Dedifferentiated amniotic fluid mesenchymal stem cell (primary cell): Measurements from ENCODE around the gene TOGARAM2.

ENCODE experiments used
- DNase-seq: peaks from one replicate; pipeline ENCODE4 v3.0.0-alpha.2; 2016; ENCODE audit errors: extremely low spot score

TOGARAM2 gene

GRCh38 chr2:29017716-29018435 lies 36.8 kb downstream of the TOGARAM2 start:
- DNase-seq: no peak

- DNase-seq: no peak
Measured at GRCh38 chr2:29021886-29022285, 40.8 kb downstream of the TOGARAM2 start.

DNA sequence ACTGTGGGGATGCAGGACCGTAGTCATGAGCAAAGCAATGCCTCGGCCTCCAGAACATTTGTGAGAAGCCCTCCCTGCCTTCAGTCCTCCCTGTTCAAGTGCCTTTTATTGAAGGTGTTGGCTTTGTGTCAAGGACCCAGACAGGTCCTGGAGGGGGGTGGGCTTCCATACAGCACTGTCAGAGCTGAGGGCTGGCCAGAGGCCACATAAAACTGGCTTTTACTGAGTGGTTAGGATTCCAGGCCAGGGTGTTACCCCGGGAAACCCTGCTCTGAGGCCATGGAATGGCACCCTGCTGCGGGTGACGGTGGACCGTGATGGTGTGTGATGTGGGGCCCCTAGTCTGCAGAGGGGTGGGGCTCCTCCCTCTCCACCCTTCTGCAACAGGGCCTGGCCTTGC lies 41.6 kb downstream of the TOGARAM2 start:
- DNase-seq: no peak

DNA sequence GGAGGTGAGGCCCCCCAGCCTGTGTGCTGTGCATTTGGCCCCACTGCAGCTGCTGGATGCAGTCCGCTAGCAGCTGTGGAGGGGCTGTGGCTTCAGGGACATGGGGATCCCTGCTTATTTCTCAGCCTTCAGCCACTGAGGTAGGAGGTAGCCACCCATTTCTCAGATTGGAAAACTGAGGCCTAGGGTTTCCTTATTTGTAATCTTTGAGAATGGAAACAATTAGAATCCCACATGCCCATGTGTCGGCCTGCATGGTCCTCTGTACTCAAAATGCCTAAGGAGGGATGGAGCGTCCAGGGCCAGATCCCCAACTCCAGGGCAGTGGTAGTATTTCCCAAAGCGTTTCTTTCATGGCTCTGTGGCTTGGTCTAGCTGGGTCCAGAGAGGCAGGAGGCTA lies 42.1 kb downstream of the TOGARAM2 start:
- no peak for DNase-seq

DNA sequence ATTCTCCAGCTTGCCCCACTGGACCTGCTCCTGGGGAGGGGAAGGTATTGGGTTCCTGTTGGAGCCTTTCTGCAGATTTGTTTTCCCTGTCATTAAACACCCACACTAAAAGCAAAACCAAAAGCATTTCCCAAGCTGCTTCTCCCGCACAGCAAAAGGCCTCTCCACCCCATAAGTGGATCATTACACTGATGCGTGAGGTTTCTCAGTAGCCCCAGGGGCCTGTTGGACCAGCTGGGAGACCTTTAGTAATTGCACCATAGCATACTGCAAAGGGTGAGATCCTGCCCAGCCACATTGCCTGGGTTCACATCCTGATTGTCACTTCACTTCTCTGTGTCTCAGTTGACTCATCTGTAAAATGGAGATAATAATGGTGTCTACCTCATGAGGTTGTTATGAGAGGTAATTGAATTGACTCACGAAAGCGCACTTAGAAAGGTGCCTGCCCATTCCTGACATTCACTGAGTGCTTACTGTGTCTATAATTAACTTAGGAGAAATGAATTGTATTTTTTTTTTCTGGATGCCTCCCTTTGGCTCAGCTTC lies 43.9 kb downstream of the TOGARAM2 start:
- no peak for DNase-seq

- no peak for DNase-seq
Measured at GRCh38 chr2:29025711-29026110, 44.6 kb downstream of the TOGARAM2 start.

- no peak for DNase-seq
Measured at GRCh38 chr2:29031046-29031445, 49.9 kb downstream of the TOGARAM2 start.

DNA sequence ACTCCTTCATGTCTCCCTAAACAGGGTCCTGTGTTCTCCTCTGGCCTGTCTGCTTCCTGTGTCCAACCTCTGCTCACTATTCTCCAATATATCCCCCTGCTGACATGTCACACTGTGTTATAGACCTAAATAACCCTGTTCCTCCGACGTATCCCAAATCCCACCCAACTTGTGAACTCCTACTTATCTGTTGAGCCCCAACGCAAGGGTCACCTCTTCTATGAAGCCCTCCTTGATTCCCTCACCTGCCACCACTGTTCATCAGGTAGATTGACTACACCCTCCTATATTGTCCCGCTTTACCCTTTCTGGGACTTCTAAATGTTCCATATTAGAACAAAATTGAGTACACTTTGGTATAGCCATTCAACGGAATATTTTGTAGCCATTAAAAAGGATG lies 51.1 kb downstream of the TOGARAM2 start:
- DNase-seq: no peak

DNA sequence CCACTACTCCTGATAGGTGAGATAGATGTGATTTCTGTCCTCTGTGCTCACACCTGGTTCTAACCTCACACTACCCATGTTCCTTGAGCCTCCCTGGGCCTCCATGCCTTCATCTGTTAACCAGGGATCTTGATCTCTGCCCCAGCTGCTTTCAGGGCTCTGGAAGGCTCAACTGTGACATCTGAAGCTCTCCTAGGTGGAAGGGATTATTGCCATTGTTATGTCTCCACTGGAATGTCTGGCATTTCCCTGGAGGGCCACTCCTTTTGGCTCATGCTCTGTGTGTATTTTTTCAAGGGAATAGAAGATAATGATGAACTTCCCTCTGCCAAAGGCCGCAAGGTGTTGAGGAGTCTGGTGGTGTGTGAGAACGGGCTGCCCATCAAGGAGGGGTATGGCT lies 52.1 kb downstream of the TOGARAM2 start:
- no peak for DNase-seq

GRCh38 chr2:29033656-29034055 lies 52.6 kb downstream of the TOGARAM2 start:
- DNase-seq: no peak

GRCh38 chr2:29035016-29035745 lies 54.1 kb downstream of the TOGARAM2 start:
- no peak for DNase-seq

GRCh38 chr2:29039718-29040480 lies 58.8 kb downstream of the TOGARAM2 start:
- no peak for DNase-seq

DNA sequence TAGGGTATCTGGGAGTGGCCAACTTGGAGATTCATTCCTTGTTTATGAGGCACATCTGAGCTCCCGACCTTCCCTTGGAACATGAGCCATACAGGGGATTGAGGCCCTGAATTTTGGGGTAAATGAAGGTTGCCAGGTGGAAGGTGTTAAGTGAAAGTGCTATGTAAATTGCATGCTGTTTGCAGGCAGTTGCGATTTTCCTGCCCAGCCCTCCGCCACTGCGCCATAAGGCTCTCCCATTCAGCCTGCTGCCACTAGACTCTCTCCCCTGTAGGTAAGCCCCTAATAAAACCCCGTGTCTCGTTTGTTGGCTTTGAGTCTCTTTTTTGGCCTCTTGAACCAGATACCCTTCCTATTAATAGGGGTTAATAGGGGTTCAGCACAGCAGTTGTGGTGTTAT lies 59.5 kb downstream of the TOGARAM2 start:
- no peak for DNase-seq

DNA sequence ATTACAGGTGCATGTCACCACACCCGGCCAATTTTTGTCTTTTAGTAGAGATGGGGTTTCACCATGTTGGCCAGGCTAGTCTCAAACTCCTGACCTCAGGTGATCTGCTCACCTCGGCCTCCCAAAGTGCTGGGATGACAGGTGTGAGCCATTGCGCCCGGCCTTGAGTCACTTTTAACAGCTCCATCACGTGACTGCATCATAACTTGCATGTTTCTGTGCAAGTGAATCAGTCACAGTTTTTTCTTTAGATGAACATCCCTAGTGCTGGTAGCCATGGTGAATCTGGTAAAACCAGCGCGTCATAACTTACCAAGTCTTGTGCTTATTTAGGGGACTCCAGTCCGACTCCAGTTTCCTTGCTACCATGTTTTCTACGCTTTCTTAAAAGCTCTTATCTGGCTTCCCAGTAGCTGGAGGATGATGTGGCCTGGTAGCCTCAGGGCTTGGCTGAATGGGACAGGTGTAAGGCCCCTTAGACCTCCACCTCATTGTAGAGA lies 60.1 kb downstream of the TOGARAM2 start:
- DNase-seq: no peak

DNA sequence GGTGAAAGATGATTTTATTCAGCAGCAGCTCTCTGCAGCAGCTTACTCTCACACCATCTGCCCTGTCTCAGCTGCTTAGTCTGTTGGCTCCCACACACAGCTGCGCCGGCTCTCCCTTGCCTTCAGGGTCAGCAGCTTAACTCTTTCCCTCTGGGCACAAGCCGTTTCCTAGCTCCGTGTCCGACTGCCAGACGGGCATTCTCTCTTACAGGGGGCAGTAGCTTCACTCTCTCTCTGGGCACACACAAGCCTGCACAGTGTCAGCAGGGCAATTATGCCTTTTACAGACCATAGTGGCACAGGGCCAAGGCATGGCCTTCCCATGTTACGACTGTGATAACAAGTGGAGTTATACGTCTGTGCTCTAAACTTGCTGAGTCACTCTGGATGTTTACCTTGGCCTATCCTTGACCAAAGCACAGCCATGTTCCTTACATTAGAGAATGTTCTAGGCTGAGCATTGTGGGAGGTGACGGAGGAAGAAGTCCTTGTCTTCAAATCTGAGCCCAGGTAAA lies 61.5 kb downstream of the TOGARAM2 start:
- no peak for DNase-seq

DNA sequence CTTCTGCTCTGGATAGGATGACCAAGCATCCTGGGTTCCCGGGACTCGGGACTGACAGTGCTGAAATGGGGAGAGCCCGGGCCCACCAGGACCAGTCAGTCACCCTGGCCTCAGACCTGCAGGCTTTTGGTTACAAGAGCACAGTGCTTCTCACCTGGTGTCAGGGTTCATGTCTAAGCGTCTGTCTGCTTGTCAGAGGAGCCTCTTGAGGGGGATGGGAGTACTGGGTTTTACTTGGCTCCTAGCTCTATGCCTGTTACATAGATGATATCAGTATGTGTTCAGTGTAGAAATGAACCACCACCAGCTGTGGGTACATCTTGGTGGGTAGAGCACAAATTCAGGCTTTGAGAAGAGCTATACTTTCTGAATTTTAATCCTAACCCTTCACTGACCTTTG lies 63.4 kb downstream of the TOGARAM2 start:
- no peak for DNase-seq

DNA sequence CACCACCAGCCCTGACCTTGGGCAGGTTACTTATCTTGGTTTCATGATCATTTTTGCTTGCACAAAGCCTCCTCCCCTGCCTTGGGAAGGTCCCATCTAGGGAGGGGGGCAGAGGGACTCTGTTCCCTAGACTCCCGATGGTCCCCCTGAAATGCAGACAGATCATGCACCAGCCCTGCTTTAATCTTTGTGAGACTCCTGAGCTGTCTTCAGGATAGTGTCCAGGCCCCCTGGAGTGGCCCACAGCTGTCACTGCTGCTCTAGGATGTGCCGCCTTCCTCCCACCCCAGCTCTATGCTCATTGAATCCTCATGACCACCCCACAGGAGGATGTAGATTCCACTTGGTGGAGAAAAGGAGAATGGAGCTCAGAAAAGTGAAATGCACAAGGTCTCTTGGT lies 65.2 kb downstream of the TOGARAM2 start:
- no peak for DNase-seq

- DNase-seq: no peak
Measured at GRCh38 chr2:29047083-29047845, 66.2 kb downstream of the TOGARAM2 start.

DNA sequence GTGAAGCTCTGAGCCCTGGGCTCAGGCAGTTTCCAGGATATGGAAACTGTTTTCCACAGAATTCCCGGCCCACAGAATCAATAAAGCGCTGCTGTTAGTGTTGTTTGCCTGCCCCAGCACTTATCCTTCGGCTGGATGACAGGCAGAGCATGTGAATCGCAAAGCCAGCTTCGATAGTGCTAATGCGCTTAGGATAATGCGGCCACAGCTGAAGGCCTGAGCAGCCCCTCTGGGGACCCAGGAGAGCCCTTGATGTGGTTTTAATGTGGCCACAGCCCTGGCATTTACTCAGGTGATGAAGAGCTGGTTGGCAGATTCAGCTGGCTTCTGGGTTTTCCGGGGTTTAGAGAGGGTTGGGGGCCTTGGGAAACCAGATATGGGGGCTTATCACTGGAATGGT lies 69.5 kb downstream of the TOGARAM2 start:
- no peak for DNase-seq

DNA sequence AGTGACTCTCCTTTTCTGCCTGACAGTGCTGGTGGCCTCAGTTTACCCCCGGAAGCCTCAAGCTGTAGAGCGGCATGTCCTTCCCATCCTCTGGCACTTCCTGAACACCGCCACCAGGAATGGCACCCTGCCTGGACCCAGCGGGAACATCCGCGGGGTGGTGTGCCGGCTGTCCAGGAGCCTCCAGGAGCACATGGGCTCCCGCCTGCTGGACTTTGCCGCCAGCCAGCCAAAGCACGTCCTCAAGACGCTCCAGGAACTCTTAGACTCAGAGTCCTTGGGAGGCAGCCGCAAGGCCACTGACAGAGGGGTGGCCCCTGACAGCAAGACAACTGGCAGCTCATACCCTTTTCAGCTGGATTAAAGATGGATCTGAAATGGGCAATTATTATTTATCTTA lies 70.6 kb downstream of the TOGARAM2 start:
- no peak for DNase-seq

DNA sequence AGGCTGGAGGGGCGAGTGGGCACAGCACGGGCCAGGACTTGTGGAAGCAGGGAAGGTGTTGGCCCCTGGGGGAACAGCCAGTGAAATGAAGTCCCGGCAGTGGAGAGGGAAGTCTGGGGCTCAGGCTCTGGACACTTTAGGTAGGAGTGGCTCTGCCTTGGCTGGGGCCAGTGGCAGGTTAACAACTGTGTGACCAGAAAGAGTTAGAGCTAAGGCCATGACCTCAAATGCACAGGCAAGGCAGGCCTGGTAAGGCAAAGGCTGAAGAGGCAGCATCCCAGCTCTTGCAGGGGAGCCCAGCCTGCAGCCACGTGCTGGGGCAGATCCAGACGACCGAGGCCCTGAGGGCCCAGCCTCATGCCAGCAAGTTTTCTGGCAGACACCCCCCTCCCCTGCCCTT lies 71.7 kb downstream of the TOGARAM2 start:
- DNase-seq: no peak
